ENCODE data around the gene IL10RA. TPM values are rescaled to one million over a fixed set of nuclear protein-coding genes. Genes with fewer than 3 reads are reported as not detected.
"Not testable (repeated sequence)": the region's sequence is repeated elsewhere in the genome, so short reads cannot be mapped to it uniquely, and the experiment has no call there.

IL10RA gene
- total RNA-seq, 1 experiment from 2014 or later: 0.29 TPM

- no peak for DNase-seq (ENCODE audit: low read depth)
These were observed 24.3 kb upstream of the IL10RA start for GRCh38 chr11:117961896-117962295.

DNA sequence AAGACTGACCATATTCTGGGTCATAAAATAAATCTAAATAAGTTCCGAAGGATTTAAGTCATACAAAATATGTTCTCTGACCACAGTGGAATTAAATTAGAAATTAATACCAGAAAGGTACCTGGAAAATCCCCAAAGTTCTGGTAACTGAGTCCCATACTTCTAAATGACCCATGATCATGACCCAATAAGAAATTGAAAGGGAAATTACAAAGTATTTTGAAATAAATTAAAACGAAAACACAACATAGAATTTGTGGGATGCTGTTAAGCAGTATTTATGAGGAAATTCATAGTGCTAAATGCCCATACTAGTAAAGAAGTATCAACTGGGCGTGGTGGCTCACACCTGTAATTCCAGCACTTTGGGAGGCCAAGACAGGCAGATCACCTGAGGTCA, 23.4 kb upstream of the IL10RA start:
- no peak for DNase-seq (ENCODE audit: low read depth)

- DNase-seq (ENCODE audit: low read depth): no peak
These were observed 19.3 kb upstream of the IL10RA start for GRCh38 chr11:117966908-117967307.

GRCh38 chr11:117969160-117969991, 16.8 kb upstream of the IL10RA start:
- no peak for DNase-seq (ENCODE audit: low read depth)

DNA sequence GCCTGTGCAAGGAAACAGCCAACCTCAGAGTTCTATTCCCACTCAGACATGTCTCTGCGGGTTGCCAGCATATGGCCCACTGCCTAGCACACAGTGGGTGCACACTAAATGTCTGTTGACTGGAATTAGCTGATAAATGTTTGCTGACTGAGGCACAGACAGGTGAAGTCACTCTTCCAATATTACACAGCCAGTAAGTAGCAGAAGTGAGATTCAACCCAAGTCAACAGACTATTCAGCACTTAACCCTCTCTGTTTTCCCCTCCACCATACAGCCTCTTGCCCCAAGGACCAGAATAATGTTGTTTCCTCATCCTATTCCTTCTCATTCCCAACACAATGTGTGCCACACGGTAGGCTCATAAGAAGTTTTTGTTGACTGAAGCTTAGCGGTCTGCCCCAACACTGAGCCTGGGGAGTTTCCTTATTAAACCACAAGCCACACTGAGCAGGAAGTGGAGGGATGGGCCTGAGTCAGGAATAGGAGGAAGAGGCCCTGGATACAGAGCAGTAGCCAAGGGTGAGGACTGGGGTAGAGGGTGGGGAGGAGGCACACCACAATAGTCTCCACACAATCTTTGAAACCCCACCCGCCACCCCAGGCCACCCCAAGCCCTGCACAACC, 15.7 kb upstream of the IL10RA start:
- DNase-seq (ENCODE audit: low read depth): peak; percentile 86

DNA sequence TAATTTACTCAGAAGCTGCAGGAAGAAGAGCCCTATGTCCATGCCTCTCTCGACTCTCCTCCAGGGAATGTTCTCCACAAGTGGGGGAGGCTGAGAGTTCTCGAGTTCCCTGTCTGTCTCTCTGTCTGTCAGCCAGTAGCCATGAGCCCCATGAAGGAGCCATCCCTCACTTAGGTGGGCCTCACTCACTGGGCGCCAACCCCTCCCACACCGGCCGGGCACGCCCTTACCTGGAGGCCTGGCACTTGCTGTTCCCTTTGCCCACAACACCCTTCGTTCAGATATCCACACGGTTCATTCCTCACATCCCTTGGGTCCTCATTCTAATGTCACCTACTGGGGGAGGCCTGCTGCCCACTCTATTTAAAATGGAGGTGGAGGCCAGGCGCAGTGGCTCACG, 14.2 kb upstream of the IL10RA start:
- DNase-seq (ENCODE audit: low read depth): no peak

- peak; percentile 40 for DNase-seq (ENCODE audit: low read depth)
These were observed 13.3 kb upstream of the IL10RA start for GRCh38 chr11:117972629-117973502.

DNA sequence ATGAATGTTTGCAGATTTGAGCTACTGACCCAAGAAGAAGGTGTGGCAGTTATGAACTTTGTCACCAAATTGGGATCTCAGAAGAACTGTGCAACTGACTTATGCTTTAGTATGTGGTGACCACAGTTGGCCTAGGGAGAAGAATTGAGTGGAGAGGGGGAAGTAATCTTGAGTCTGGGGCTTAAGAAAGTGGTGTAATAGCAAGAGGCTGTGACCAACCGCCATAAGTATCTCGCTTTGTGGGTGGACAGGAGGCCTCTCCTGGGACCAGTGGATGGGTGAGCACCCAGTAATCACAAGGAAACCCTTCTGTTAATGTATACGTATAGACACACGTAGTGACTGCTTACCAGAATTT, 12.7 kb upstream of the IL10RA start:
- DNase-seq (ENCODE audit: low read depth): no peak

GRCh38 chr11:117976445-117976844, 9.7 kb upstream of the IL10RA start:
- DNase-seq (ENCODE audit: low read depth): no peak

DNA sequence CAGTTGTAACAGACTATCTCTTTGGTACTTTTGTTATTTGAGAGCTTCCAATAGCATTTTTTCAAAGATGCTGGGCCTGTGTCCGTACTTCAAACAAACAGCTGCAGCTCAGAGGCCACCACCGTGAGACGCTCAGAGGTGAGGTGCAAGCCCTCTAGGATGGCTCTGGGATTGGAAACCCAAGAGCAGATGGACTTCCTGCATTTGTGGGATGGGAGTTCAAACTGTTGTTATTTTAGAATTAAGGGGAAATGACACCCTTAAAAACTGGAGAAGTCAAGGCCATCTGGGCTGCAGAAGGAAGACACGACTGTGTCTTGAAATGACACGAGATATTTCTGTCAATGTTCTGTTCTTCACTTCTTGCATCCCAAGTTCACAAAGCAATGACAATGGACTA, 9.2 kb upstream of the IL10RA start:
- DNase-seq (ENCODE audit: low read depth): no peak

GRCh38 chr11:117977612-117978264, 8.5 kb upstream of the IL10RA start:
- DNase-seq (ENCODE audit: low read depth): not testable (repeated sequence)

GRCh38 chr11:117978291-117978910, 7.8 kb upstream of the IL10RA start:
- not testable (repeated sequence) for DNase-seq (ENCODE audit: low read depth)

GRCh38 chr11:117978991-117979390, 7.2 kb upstream of the IL10RA start:
- no peak for DNase-seq (ENCODE audit: low read depth)

- no peak for DNase-seq (ENCODE audit: low read depth)
These were observed 6.5 kb upstream of the IL10RA start for GRCh38 chr11:117979481-117980211.

DNA sequence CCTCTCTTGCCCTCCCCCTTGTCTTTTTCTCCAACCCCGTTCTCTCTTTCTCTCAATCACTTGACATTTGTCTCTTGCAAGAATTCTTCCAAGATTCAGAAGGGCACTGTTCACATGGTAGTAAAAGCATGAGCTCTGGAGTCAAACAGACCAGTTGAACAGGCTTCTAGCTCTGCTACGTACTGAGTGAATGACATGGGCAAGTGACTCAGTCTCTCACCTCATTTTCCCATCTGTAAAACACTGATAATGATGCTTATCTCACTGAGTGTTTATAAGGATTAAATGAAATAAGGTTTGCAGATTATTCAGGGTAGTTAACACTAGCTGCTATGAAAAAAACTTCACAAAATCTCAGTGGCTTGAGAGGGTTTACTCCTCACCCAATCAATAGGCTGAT, 5.9 kb upstream of the IL10RA start:
- DNase-seq (ENCODE audit: low read depth): no peak

- no peak for DNase-seq (ENCODE audit: low read depth)
These were observed 5.5 kb upstream of the IL10RA start for GRCh38 chr11:117980720-117981119.

DNA sequence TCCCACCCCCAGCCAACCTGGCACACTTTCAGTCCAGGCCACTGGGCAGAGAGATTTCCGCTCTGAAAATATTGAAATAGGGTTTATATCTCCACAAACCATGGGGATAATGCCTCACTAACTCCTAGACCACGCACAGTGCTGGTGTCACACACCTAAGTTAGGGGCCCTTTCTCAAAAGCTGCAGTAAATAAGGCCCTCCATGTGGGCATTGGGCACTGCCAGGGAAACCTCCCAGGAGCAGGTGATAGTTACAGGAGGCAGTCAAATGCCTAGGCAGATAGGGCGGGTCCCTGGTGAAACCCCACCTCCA, 3.1 kb upstream of the IL10RA start:
- no peak for DNase-seq (ENCODE audit: low read depth)

- DNase-seq (ENCODE audit: low read depth): peak; percentile 34
These were observed 1.7 kb upstream of the IL10RA start for GRCh38 chr11:117984476-117984875.

- DNase-seq (ENCODE audit: low read depth): no peak
These were observed 884 bp downstream of the IL10RA start for GRCh38 chr11:117986981-117987574.

DNA sequence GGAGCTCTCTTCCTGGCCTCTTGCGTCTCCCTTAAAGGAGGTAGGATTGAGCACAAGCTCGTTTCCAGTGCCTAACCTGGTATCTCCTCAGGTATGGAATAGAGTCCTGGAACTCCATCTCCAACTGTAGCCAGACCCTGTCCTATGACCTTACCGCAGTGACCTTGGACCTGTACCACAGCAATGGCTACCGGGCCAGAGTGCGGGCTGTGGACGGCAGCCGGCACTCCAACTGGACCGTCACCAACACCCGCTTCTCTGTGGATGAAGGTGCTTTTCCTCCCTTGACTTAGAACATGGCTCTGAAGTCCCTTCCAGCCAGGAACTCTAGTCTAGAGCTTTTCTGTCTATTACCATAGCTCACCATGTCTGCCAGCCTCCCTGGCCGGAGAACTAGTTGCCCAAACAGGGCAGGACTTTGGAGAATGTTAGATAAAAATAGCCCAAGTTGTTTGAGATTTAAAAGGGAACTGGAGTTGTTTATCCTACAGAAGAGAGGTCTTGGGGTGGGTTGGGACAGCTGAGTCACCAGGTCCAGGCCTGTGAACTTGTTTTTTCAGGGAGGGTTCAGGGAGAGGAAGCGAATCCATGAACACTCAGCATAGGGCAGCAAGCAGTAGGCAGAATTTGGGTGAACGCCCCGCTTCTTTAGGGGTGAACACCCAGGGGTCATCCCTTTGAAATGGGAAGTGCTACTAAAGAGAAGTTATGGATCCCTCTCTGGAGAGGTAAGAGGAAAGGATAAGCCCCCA, 3.3 kb downstream of the IL10RA start:
- DNase-seq (ENCODE audit: low read depth): no peak

All from Daoy (cell line).